Stomach (tissue), 4 donors: Measurements from ENCODE around the gene NOTCH3.

Experiments used
- POLR2AphosphoS5 ChIP-seq, 3 donors: sonication (generic); formaldehyde crosslinking; IDR thresholded peaks; one replicate each; pipeline ENCODE4 v1.6.1; 2016; ENCODE audit warnings: antibody characterized with exemption in 3 of 3
- TF ChIP-seq, protein P1 (sequence below), 7 experiments: fragments of 450-650 bp in 4 of 7; fragments of 200-600 bp in 3 of 7; sonication (generic) in 3 of 7; IDR thresholded peaks; one replicate each; pipeline ENCODE4 v1.5.1; 2016 to 2019; ENCODE audit warnings: antibody characterized with exemption in 7 of 7, control low read depth in 2 of 7, mild to moderate bottlenecking in 1 of 7

DNA sequence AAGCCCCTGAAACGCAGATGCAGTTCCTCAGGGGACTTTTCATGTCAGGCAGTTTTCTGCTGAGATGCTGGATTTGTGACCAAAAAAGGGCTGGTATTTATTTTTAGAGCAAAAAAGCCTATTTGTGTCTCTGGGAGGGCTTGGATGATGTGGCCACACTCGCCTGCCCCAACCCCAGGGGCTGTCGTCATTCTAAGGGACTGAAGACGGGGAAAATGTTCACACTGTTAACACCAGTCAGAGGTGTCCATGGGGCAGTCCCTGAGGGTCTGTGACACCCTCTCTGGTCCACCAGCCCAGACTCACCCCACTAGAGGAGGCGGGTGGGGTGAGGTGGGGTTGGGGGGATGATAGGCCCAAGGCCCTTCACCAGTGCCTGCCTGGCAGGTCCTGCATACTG is 47.3 kb upstream of the NOTCH3 start:
- TF ChIP-seq, protein P1, sequence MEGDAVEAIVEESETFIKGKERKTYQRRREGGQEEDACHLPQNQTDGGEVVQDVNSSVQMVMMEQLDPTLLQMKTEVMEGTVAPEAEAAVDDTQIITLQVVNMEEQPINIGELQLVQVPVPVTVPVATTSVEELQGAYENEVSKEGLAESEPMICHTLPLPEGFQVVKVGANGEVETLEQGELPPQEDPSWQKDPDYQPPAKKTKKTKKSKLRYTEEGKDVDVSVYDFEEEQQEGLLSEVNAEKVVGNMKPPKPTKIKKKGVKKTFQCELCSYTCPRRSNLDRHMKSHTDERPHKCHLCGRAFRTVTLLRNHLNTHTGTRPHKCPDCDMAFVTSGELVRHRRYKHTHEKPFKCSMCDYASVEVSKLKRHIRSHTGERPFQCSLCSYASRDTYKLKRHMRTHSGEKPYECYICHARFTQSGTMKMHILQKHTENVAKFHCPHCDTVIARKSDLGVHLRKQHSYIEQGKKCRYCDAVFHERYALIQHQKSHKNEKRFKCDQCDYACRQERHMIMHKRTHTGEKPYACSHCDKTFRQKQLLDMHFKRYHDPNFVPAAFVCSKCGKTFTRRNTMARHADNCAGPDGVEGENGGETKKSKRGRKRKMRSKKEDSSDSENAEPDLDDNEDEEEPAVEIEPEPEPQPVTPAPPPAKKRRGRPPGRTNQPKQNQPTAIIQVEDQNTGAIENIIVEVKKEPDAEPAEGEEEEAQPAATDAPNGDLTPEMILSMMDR (IDR thresholded peaks at IDR 0.05): no peak
- peak in 1 of 3 donors; percentile 20 for TF ChIP-seq POLR2AphosphoS5 (IDR thresholded peaks at IDR 0.05)
